ENCODE data around the gene CLDN15. TPM values are rescaled to one million over a fixed set of nuclear protein-coding genes. Genes with fewer than 3 reads are reported as not detected.

The CLDN15 gene
- total RNA-seq, 1 donor from 2014 or later: 6.6 TPM

- peaks cover 2% of the 10 kb centered on the region for H3K36me3 Mint-ChIP-seq (ENCODE audit: low read depth)
- H3K27me3 Mint-ChIP-seq (ENCODE audit: low read depth): no peaks in the 10 kb centered on the region
- no peak for DNase-seq (ENCODE audit: low spot score)
- TF ChIP-seq CTCF (IDR thresholded peaks at IDR 0.05): no peak
- peaks cover 21% of the 10 kb centered on the region for H3K4me1 Mint-ChIP-seq (ENCODE audit: low read depth)
- no peak overlapping the region for H3K4me3 Mint-ChIP-seq (ENCODE audit: unreplicated experiment)
- H3K9me3 Mint-ChIP-seq (ENCODE audit: low read depth): no peaks in the 10 kb centered on the region
- no peak overlapping the region for H3K27ac Mint-ChIP-seq (ENCODE audit: unreplicated experiment)
These were observed 3.4 kb upstream of the CLDN15 start for GRCh38 chr7:101241015-101241363.

- Mint-ChIP-seq H3K4me3 (ENCODE audit: unreplicated experiment) (no peak overlapping the region), H3K27me3 (ENCODE audit: low read depth) (no peaks in the 10 kb centered on the region), H3K27ac (ENCODE audit: unreplicated experiment) (peak overlapping the region; percentile 41), H3K36me3 (ENCODE audit: low read depth) (peaks cover 2% of the 10 kb centered on the region), H3K9me3 (ENCODE audit: low read depth) (no peaks in the 10 kb centered on the region), H3K4me1 (ENCODE audit: low read depth) (peaks cover 16% of the 10 kb centered on the region)
- TF ChIP-seq CTCF (IDR thresholded peaks at IDR 0.05): no peak
- no peak for DNase-seq (ENCODE audit: low spot score)
These were observed 2.8 kb upstream of the CLDN15 start for GRCh38 chr7:101240226-101241014.

- DNase-seq (ENCODE audit: low spot score): no peak
- Mint-ChIP-seq H3K4me3 (ENCODE audit: unreplicated experiment) (no peak overlapping the region), H3K27ac (ENCODE audit: unreplicated experiment) (no peak overlapping the region), H3K27me3 (ENCODE audit: low read depth) (no peaks in the 10 kb centered on the region), H3K36me3 (ENCODE audit: low read depth) (peaks cover 2% of the 10 kb centered on the region), H3K9me3 (ENCODE audit: low read depth) (no peaks in the 10 kb centered on the region), H3K4me1 (ENCODE audit: low read depth) (peaks cover 11% of the 10 kb centered on the region)
- TF ChIP-seq CTCF (IDR thresholded peaks at IDR 0.05): no peak
These were observed 2.3 kb upstream of the CLDN15 start for GRCh38 chr7:101239951-101240220.

GRCh38 chr7:101239191-101239950 is 1.8 kb upstream of the CLDN15 start:
- H3K9me3 Mint-ChIP-seq (ENCODE audit: low read depth): no peaks in the 10 kb centered on the region
- DNase-seq (ENCODE audit: low spot score): no peak
- H3K27me3 Mint-ChIP-seq (ENCODE audit: low read depth): no peaks in the 10 kb centered on the region
- TF ChIP-seq CTCF (IDR thresholded peaks at IDR 0.05): no peak
- no peak overlapping the region for H3K4me3 Mint-ChIP-seq (ENCODE audit: unreplicated experiment)
- no peak overlapping the region for H3K27ac Mint-ChIP-seq (ENCODE audit: unreplicated experiment)
- H3K36me3 Mint-ChIP-seq (ENCODE audit: low read depth): peaks cover 2% of the 10 kb centered on the region
- peaks cover 11% of the 10 kb centered on the region for H3K4me1 Mint-ChIP-seq (ENCODE audit: low read depth)

- H3K9me3 Mint-ChIP-seq (ENCODE audit: low read depth): no peaks in the 10 kb centered on the region
- H3K27ac Mint-ChIP-seq (ENCODE audit: unreplicated experiment): peak overlapping the region; percentile 63
- H3K4me3 Mint-ChIP-seq (ENCODE audit: unreplicated experiment): no peak overlapping the region
- H3K4me1 Mint-ChIP-seq (ENCODE audit: low read depth): peaks cover 6% of the 10 kb centered on the region
- no peaks in the 10 kb centered on the region for H3K27me3 Mint-ChIP-seq (ENCODE audit: low read depth)
- no peak for TF ChIP-seq CTCF (IDR thresholded peaks at IDR 0.05)
- DNase-seq (ENCODE audit: low spot score): no peak
- peaks cover 2% of the 10 kb centered on the region for H3K36me3 Mint-ChIP-seq (ENCODE audit: low read depth)
These were observed 902 bp upstream of the CLDN15 start for GRCh38 chr7:101238226-101239182.
